Esophagus muscularis mucosa (tissue), 4 donors: ENCODE data around the gene EEF1A1. TPM values are rescaled to one million over a fixed set of nuclear protein-coding genes. Genes with fewer than 3 reads are reported as not detected.

ENCODE experiments used
- DNase-seq: peaks from one replicate; pipeline ENCODE4 v3.0.0-alpha.2; 2017; ENCODE audit errors: extremely low spot score
- H3K27ac ChIP-seq, 4 donors: fragments of 200-600 bp; sonication (generic); replicated peaks in 1 of 4; 1 replicate in 3 of 4; 2 replicates in 1 of 4; pipeline ENCODE4 v1.5.1; 2016 to 2019; ENCODE audit warnings: mild to moderate bottlenecking in 1 of 4
- H3K27me3 ChIP-seq, 4 donors: fragments of 200-600 bp; sonication (generic); one replicate each; pipeline versions ENCODE4 v1.5.1 to v1.6.0; 2016 to 2019
- H3K36me3 ChIP-seq, 4 donors: fragments of 200-600 bp; sonication (generic); one replicate each; pipeline ENCODE4 v1.5.1; 2016 to 2019
- H3K4me1 ChIP-seq, 4 donors: fragments of 200-600 bp; sonication (generic); one replicate each; pipeline ENCODE4 v1.5.1; 2016 to 2019
- H3K4me3 ChIP-seq, 4 donors: fragments of 200-600 bp; sonication (generic); 1 replicate in 2 of 4; 2 replicates in 2 of 4; pipeline ENCODE4 v1.5.1; 2016 to 2019; ENCODE audit warnings: mild to moderate bottlenecking in 4 of 4, moderate library complexity in 1 of 4
- H3K9me3 ChIP-seq, 4 donors: fragments of 200-600 bp; sonication (generic); 1 replicate in 3 of 4; 2 replicates in 1 of 4; pipeline ENCODE4 v1.5.1; 2016 to 2019
- CTCF ChIP-seq, 3 experiments: fragments of 200-600 bp in 2 of 3; fragments of 450-650 bp in 1 of 3; sonication (generic) in 2 of 3; IDR thresholded peaks; one replicate each; pipeline ENCODE4 v1.5.1; 2017 to 2019; ENCODE audit warnings: antibody characterized with exemption in 3 of 3, mild to moderate bottlenecking in 2 of 3, moderate library complexity in 1 of 3
- EP300 ChIP-seq: sonication (generic); formaldehyde crosslinking; IDR thresholded peaks from one replicate; pipeline ENCODE4 v1.6.1; 2017; ENCODE audit warnings: antibody characterized with exemption
- POLR2A ChIP-seq: fragments of 450-650 bp; IDR thresholded peaks from one replicate; pipeline ENCODE4 v1.6.1; 2017; ENCODE audit warnings: antibody characterized with exemption, moderate library complexity, mild to moderate bottlenecking, low read depth
- POLR2AphosphoS5 ChIP-seq, 2 donors: sonication (generic); formaldehyde crosslinking; IDR thresholded peaks; one replicate each; pipeline ENCODE4 v1.6.1; 2017; ENCODE audit warnings: antibody characterized with exemption in 2 of 2
- WGBS: methylation state at CpG from one replicate; pipeline ENCODE4 v1.1.5; 2018; 5-methylcytosine and 5-hydroxymethylcytosine counted together
- intact Hi-C: fragments of 100-400 bp; cut with DNase I; formaldehyde crosslinking; loops from one replicate; pipeline ENCODE4 v1.15.1; 2023
- total RNA-seq, 4 donors: library from RNA; depleted of rRNA; stranded (reverse); fragments of >200 nt; gene quantifications; one replicate each; pipeline versions ENCODE4 v1.1.0 to v1.2.1, GENCODE V29; 2016

EEF1A1 gene
- total RNA-seq, 4 donors from 2014 or later: 6,828 to 12,822 (median 11,636) TPM

GRCh38 chr6:73534628-73535027, 13.8 kb upstream of the EEF1A1 start:
- WGBS: 79% methylated on average over 2 of the region's 2 CpGs
- intact Hi-C loops: no loop called here
- no peaks in the 10 kb centered on the region for H3K27me3 ChIP-seq
- no peak overlapping the region for H3K4me3 ChIP-seq
- no peaks in the 10 kb centered on the region for H3K4me1 ChIP-seq
- DNase-seq: no peak
- no peaks in the 10 kb centered on the region for H3K9me3 ChIP-seq
- no peak overlapping the region for H3K27ac ChIP-seq
- no peaks in the 10 kb centered on the region for H3K36me3 ChIP-seq
- TF ChIP-seq EP300 (no peak), CTCF (IDR thresholded peaks at IDR 0.05) (no peak), POLR2AphosphoS5 (IDR thresholded peaks at IDR 0.05) (no peak), POLR2A (no peak)

GRCh38 chr6:73532293-73532692, 11.5 kb upstream of the EEF1A1 start:
- H3K27ac ChIP-seq: no peak overlapping the region

GRCh38 chr6:73528897-73529296, 8.1 kb upstream of the EEF1A1 start:
- H3K4me3 ChIP-seq: no peak overlapping the region
- DNase-seq: no peak
- H3K9me3 ChIP-seq: no peaks in the 10 kb centered on the region
- H3K27me3 ChIP-seq: no peaks in the 10 kb centered on the region
- TF ChIP-seq POLR2A (no peak), CTCF (IDR thresholded peaks at IDR 0.05) (no peak), EP300 (no peak), POLR2AphosphoS5 (IDR thresholded peaks at IDR 0.05) (no peak)
- H3K4me1 ChIP-seq: peaks cover 0 to 5% (median 2%) of the 10 kb centered on the region in 4 donors
- intact Hi-C loops: no loop called here
- no peaks in the 10 kb centered on the region for H3K36me3 ChIP-seq
- 82% methylated on average over 7 of the region's 7 CpGs for WGBS
- H3K27ac ChIP-seq: no peak overlapping the region

More at GRCh38 chr6:73532293-73532692, 11.5 kb upstream of the EEF1A1 start:
- Histone ChIP-seq H3K4me1 (no peaks in the 10 kb centered on the region), H3K27me3 (no peaks in the 10 kb centered on the region), H3K36me3 (no peaks in the 10 kb centered on the region), H3K4me3 (no peak overlapping the region), H3K9me3 (no peaks in the 10 kb centered on the region)
- TF ChIP-seq EP300 (no peak), POLR2A (no peak), POLR2AphosphoS5 (IDR thresholded peaks at IDR 0.05) (no peak), CTCF (IDR thresholded peaks at IDR 0.05) (no peak)
- DNase-seq: no peak
- intact Hi-C loops: no loop called here
- 86% methylated on average over 3 of the region's 3 CpGs for WGBS

- Histone ChIP-seq H3K27ac (no peak overlapping the region), H3K4me3 (no peak overlapping the region), H3K27me3 (peaks cover 0 to 2% (median 0%) of the 10 kb centered on the region in 4 donors), H3K36me3 (no peaks in the 10 kb centered on the region), H3K4me1 (peaks cover 10 to 27% (median 20%) of the 10 kb centered on the region in 4 donors), H3K9me3 (peaks cover 0 to 2% (median 0%) of the 10 kb centered on the region in 4 donors)
- TF ChIP-seq CTCF (IDR thresholded peaks at IDR 0.05) (no peak), EP300 (no peak), POLR2AphosphoS5 (IDR thresholded peaks at IDR 0.05) (no peak), POLR2A (no peak)
- WGBS: 96% methylated on average over 3 of the region's 3 CpGs
- DNase-seq: no peak
- intact Hi-C loops: no loop called here
These were observed 4.9 kb upstream of the EEF1A1 start for GRCh38 chr6:73525546-73526330.
